ENCODE measurements around the gene CCDC33.

CCDC33 gene

DNA sequence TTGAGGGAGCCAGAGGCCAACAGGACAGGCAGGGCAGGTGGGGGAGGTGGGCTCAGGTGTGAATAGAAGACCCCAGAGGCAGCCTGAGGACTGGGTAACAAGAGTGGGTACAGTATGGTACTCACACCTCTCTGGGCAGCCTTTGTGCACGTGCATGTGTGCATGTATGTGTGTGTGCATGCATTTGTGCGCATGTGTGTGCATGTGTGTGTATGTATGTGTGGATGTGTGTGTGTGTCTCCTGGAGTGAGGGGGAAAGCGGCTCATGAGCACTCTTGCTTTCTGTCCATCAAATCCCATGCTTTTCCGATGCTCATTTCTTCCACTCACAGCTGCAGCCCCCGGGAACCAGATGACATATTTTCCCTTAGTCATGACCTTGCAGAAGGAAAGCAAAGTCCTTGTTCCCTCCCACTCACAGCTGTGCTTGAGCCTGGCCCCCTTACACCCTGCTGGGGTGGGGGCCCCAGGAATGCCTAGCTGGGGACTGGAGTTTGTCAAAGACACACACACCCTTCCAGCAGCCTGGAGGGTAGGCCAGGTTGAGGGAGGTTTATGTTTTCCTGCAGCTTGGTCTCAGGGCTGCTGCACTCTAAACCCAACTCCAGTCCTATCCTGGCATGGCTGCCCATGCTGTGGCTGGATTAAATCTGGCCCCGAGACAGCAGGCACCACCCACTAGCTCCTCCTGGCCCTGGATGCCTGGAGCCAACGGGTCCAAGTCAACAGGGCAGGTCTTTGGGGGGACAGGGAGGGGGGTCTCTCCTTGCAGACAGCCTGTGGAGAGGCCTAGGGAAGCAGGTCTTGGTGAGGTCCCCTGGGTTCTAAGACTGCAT, 22.5 kb downstream of the CCDC33 start:
- TF ChIP-seq POLR2AphosphoS5 (IDR thresholded peaks at IDR 0.05; ENCODE audit: low read depth) (no peak), GABPA (IDR thresholded peaks at IDR 0.05; ENCODE audit: low read depth) (no peak), SPI1 (IDR thresholded peaks at IDR 0.05; ENCODE audit: borderline replicate concordance, low read depth) (no peak)
- TF ChIP-seq, protein P1, sequence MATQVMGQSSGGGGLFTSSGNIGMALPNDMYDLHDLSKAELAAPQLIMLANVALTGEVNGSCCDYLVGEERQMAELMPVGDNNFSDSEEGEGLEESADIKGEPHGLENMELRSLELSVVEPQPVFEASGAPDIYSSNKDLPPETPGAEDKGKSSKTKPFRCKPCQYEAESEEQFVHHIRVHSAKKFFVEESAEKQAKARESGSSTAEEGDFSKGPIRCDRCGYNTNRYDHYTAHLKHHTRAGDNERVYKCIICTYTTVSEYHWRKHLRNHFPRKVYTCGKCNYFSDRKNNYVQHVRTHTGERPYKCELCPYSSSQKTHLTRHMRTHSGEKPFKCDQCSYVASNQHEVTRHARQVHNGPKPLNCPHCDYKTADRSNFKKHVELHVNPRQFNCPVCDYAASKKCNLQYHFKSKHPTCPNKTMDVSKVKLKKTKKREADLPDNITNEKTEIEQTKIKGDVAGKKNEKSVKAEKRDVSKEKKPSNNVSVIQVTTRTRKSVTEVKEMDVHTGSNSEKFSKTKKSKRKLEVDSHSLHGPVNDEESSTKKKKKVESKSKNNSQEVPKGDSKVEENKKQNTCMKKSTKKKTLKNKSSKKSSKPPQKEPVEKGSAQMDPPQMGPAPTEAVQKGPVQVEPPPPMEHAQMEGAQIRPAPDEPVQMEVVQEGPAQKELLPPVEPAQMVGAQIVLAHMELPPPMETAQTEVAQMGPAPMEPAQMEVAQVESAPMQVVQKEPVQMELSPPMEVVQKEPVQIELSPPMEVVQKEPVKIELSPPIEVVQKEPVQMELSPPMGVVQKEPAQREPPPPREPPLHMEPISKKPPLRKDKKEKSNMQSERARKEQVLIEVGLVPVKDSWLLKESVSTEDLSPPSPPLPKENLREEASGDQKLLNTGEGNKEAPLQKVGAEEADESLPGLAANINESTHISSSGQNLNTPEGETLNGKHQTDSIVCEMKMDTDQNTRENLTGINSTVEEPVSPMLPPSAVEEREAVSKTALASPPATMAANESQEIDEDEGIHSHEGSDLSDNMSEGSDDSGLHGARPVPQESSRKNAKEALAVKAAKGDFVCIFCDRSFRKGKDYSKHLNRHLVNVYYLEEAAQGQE (IDR thresholded peaks at IDR 0.05; ENCODE audit: insufficient replicate concordance, low read depth), result no peak
- TF ChIP-seq, protein P2, sequence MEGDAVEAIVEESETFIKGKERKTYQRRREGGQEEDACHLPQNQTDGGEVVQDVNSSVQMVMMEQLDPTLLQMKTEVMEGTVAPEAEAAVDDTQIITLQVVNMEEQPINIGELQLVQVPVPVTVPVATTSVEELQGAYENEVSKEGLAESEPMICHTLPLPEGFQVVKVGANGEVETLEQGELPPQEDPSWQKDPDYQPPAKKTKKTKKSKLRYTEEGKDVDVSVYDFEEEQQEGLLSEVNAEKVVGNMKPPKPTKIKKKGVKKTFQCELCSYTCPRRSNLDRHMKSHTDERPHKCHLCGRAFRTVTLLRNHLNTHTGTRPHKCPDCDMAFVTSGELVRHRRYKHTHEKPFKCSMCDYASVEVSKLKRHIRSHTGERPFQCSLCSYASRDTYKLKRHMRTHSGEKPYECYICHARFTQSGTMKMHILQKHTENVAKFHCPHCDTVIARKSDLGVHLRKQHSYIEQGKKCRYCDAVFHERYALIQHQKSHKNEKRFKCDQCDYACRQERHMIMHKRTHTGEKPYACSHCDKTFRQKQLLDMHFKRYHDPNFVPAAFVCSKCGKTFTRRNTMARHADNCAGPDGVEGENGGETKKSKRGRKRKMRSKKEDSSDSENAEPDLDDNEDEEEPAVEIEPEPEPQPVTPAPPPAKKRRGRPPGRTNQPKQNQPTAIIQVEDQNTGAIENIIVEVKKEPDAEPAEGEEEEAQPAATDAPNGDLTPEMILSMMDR (IDR thresholded peaks at IDR 0.05; ENCODE audit: insufficient read depth, low read length), result no peak
- Histone ChIP-seq H3K27ac (replicated peaks) (no peak overlapping the region), H3K27me3 (ENCODE audit: insufficient read depth, poor library complexity, severe bottlenecking) (peaks cover 3% of the 10 kb centered on the region), H3K4me3 (replicated peaks; ENCODE audit: insufficient read depth, low read length) (no peak overlapping the region)
- no peak for DNase-seq (ENCODE audit: low read depth in 1 of 2, low spot score in 1 of 2)

DNA sequence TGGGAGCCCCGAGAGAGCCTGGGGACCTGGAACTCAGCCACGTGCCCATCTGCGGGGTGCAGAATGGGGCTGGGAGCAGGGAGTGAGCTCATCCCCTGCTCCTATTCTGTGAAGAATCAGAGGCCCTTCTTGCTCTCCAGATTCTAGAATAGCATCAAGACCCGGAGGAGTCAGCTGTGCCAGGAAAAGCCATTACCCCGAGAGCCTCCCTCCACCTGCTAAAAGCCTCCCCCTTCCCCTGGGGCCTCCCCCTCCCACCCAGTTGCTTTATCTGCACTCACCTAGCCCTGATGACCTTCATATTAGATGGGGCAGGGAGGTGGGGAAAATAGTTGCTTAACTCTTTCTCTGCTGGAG, 23.1 kb downstream of the CCDC33 start:
- no peak overlapping the region for H3K4me3 ChIP-seq (replicated peaks; ENCODE audit: insufficient read depth, low read length)
- TF ChIP-seq, protein P1 (IDR thresholded peaks at IDR 0.05; ENCODE audit: insufficient replicate concordance, low read depth), result no peak
- TF ChIP-seq POLR2AphosphoS5 (IDR thresholded peaks at IDR 0.05; ENCODE audit: low read depth) (no peak), GABPA (IDR thresholded peaks at IDR 0.05; ENCODE audit: low read depth) (no peak), SPI1 (IDR thresholded peaks at IDR 0.05; ENCODE audit: borderline replicate concordance, low read depth) (no peak)
- TF ChIP-seq, protein P2 (IDR thresholded peaks at IDR 0.05; ENCODE audit: insufficient read depth, low read length), result no peak
- H3K27ac ChIP-seq (replicated peaks), result no peak overlapping the region
- H3K27me3 ChIP-seq (ENCODE audit: insufficient read depth, poor library complexity, severe bottlenecking), result peaks cover 2% of the 10 kb centered on the region
- no peak for DNase-seq (ENCODE audit: low read depth in 1 of 2, low spot score in 1 of 2)

DNA sequence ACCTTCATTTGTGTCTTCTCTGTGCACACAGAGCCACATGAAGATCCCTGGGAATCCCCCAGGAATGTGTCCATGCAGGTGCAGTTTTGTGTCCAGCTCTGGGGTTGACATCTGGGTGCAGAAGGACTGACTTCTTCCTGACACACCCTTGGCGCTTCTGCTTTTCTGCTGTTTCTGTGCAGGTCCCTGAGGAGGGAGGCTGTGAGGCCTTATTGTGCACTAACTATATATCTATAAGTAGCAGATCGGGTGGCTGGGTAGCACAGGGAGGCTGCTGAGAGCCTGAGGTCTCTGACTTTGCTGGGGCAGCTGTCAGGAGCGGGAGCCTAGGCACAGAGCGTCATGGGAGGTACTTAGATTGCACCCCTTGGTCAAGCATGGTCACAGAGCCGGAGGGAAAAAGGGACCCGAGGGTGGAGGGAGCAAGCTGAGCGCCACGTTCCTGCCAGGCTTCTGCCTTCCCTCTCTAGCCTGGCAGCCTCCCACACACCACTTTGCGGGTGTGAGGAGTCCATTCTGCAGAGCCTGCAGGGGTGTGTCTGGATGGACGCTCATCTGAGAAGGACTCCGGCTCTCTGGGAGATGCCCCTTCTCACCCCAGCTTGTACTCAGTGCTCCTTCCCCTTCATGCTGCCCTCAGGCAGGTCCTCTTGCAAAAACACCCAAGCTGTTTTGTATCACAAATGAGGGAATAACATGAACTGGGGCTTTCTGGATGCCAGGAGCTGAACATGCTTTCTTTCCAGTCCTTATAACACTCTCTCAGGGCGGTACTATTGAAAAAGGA, 23.9 kb downstream of the CCDC33 start:
- Histone ChIP-seq H3K27ac (replicated peaks) (no peak overlapping the region), H3K27me3 (ENCODE audit: insufficient read depth, poor library complexity, severe bottlenecking) (peaks cover 2% of the 10 kb centered on the region), H3K4me3 (replicated peaks; ENCODE audit: insufficient read depth, low read length) (no peak overlapping the region)
- TF ChIP-seq POLR2AphosphoS5 (IDR thresholded peaks at IDR 0.05; ENCODE audit: low read depth) (no peak), GABPA (IDR thresholded peaks at IDR 0.05; ENCODE audit: low read depth) (no peak), SPI1 (IDR thresholded peaks at IDR 0.05; ENCODE audit: borderline replicate concordance, low read depth) (no peak)
- TF ChIP-seq, protein P1 (IDR thresholded peaks at IDR 0.05; ENCODE audit: insufficient replicate concordance, low read depth), result no peak
- TF ChIP-seq, protein P2 (IDR thresholded peaks at IDR 0.05; ENCODE audit: insufficient read depth, low read length), result no peak
- no peak for DNase-seq (ENCODE audit: low read depth in 1 of 2, low spot score in 1 of 2)

All from HL-60 (cell line).